Liver (tissue), 9 donors: Measurements from ENCODE around the gene GOSR2. TPM values are rescaled to one million over a fixed set of nuclear protein-coding genes. Genes with fewer than 3 reads are reported as not detected.
"Not testable (repeated sequence)": the region's sequence is repeated elsewhere in the genome, so short reads cannot be mapped to it uniquely, and the experiment has no call there.

ENCODE experiments used
- DNase-seq: peaks from one replicate; pipeline ENCODE4 v3.0.0-alpha.2; 2017; ENCODE audit warnings: low spot score
- H3K27ac ChIP-seq, 2 donors: one replicate each; pipeline ENCODE4 v1.7.0; 2013; ENCODE audit warnings: inconsistent platforms in 2 of 2, low read length in 2 of 2, control low read depth in 1 of 2, low read depth in 1 of 2, mild to moderate bottlenecking in 1 of 2
- H3K27me3 ChIP-seq, 4 donors: one replicate each; pipeline versions ENCODE4 v1.6.1 to v1.7.0; 2013; ENCODE audit warnings: low read length in 3 of 4, inconsistent platforms in 1 of 4, mild to moderate bottlenecking in 1 of 4, moderate library complexity in 1 of 4; ENCODE audit not compliant: control insufficient read depth in 4 of 4, insufficient read depth in 4 of 4
- H3K36me3 ChIP-seq, 4 donors: one replicate each; pipeline versions ENCODE4 v1.6.1 to v1.7.0; 2013; ENCODE audit warnings: low read length in 3 of 4, mild to moderate bottlenecking in 3 of 4, low read depth in 1 of 4, moderate library complexity in 1 of 4; ENCODE audit not compliant: control insufficient read depth in 4 of 4, insufficient read depth in 3 of 4
- H3K4me1 ChIP-seq, 4 donors: one replicate each; pipeline versions ENCODE4 v1.6.1 to v1.7.0; 2013; ENCODE audit warnings: low read length in 3 of 4, mild to moderate bottlenecking in 3 of 4, moderate library complexity in 1 of 4; ENCODE audit not compliant: control insufficient read depth in 4 of 4, insufficient read depth in 4 of 4
- H3K4me3 ChIP-seq, 3 donors: one replicate each; pipeline versions ENCODE4 v1.6.1 to v1.7.0; 2013; ENCODE audit warnings: low read length in 3 of 3, control low read depth in 1 of 3, low read depth in 1 of 3, mild to moderate bottlenecking in 1 of 3
- H3K9ac ChIP-seq, 2 donors: one replicate each; pipeline ENCODE4 v1.7.0; 2013; ENCODE audit warnings: low read length in 2 of 2, mild to moderate bottlenecking in 2 of 2, moderate library complexity in 2 of 2, control low read depth in 1 of 2, low read depth in 1 of 2
- H3K9me3 ChIP-seq, 4 donors: one replicate each; pipeline versions ENCODE4 v1.6.1 to v1.7.0; 2013; ENCODE audit warnings: low read length in 3 of 4; ENCODE audit not compliant: control insufficient read depth in 4 of 4
- ATF3 ChIP-seq: IDR thresholded peaks from 2 replicates; pipeline ENCODE4 v1.6.1; 2016; ENCODE audit warnings: antibody characterized with exemption
- CTCF ChIP-seq: fragments of 150-350 bp; IDR thresholded peaks from 2 replicates; pipeline ENCODE4 v1.5.1; 2017; ENCODE audit warnings: improper control_type of control experiment, low read depth, low read length; ENCODE audit not compliant: missing input control
- EGR1 ChIP-seq, 2 donors: IDR thresholded peaks; 2 replicates each; pipeline ENCODE4 v1.6.1; 2016 to 2018; ENCODE audit warnings: antibody characterized with exemption in 2 of 2, low read depth in 2 of 2
- GABPA ChIP-seq, 2 donors: IDR thresholded peaks in 1 of 2; conservative IDR thresholded peaks in 1 of 2; 2 replicates each; pipeline ENCODE4 v1.6.1; 2016; ENCODE audit warnings: antibody characterized with exemption in 2 of 2, mild to moderate bottlenecking in 1 of 2, moderate library complexity in 1 of 2
- HNF4A ChIP-seq, 2 donors: conservative IDR thresholded peaks; 2 replicates each; pipeline ENCODE4 v1.6.1; 2016; ENCODE audit warnings: antibody characterized with exemption in 2 of 2, mild to moderate bottlenecking in 2 of 2
- HNF4G ChIP-seq: IDR thresholded peaks from 2 replicates; pipeline ENCODE4 v1.6.1; 2016; ENCODE audit warnings: antibody characterized with exemption
- RAD21 ChIP-seq, 2 donors: IDR thresholded peaks; 2 replicates each; pipeline ENCODE4 v1.6.1; 2016; ENCODE audit warnings: antibody characterized with exemption in 2 of 2, mild to moderate bottlenecking in 2 of 2
- RXRA ChIP-seq, 2 donors: IDR thresholded peaks; 2 replicates each; pipeline ENCODE4 v1.6.1; 2017 to 2018; ENCODE audit warnings: antibody characterized with exemption in 2 of 2, mild to moderate bottlenecking in 1 of 2
- YY1 ChIP-seq: IDR thresholded peaks from 2 replicates; pipeline ENCODE4 v1.6.1; 2016; ENCODE audit warnings: antibody characterized with exemption, mild to moderate bottlenecking
- WGBS: extraction: QIAGEN DNeasy Blood & Tissue Kit; methylation state at CpG from one replicate; pipeline ENCODE4 v1.1.7; 2013; 5-methylcytosine and 5-hydroxymethylcytosine counted together
- polyA plus RNA-seq, 2 donors: library from polyadenylated mRNA; stranded (reverse) in 1 of 2; unstranded in 1 of 2; fragments of 200-250 nt in 1 of 2; fragments of >200 nt in 1 of 2; fragmentation: Nextera tagmentation in 1 of 2; extraction: Ambion mirVana in 1 of 2; gene quantifications; one replicate each; pipeline versions ENCODE4 v1.2.1 to v1.2.3, GENCODE V29; 2013 to 2015
- total RNA-seq, 2 donors: library from RNA; depleted of rRNA; stranded (reverse); fragments of >200 nt; gene quantifications; one replicate each; pipeline ENCODE4 v1.2.3, GENCODE V29; 2014
- TF ChIP-seq, protein P1 (sequence below): IDR thresholded peaks from 2 replicates; pipeline ENCODE4 v1.6.1; 2016; ENCODE audit warnings: antibody characterized with exemption
- TF ChIP-seq, protein P2 (sequence below): IDR thresholded peaks from 2 replicates; pipeline ENCODE4 v1.6.1; 2016; ENCODE audit warnings: antibody characterized with exemption
- donor health status: healthy.
- donor health status: healthy.
- donor health status: healthy.
- donor health status: healthy.
- donor health status: healthy.

Gene GOSR2
- total and polyA plus RNA-seq, 4 donors: 19.9 to 43.8 (median 21.0) TPM

- no peaks in the 10 kb centered on the region for H3K4me1 ChIP-seq
- 38% methylated on average over 5 of the region's 5 CpGs for WGBS
- no peaks in the 10 kb centered on the region for H3K9me3 ChIP-seq
- no peak overlapping the region for H3K4me3 ChIP-seq
- H3K27ac ChIP-seq: no peak overlapping the region
- H3K9ac ChIP-seq: no peak overlapping the region
- no peaks in the 10 kb centered on the region for H3K27me3 ChIP-seq
- TF ChIP-seq, protein P1, sequence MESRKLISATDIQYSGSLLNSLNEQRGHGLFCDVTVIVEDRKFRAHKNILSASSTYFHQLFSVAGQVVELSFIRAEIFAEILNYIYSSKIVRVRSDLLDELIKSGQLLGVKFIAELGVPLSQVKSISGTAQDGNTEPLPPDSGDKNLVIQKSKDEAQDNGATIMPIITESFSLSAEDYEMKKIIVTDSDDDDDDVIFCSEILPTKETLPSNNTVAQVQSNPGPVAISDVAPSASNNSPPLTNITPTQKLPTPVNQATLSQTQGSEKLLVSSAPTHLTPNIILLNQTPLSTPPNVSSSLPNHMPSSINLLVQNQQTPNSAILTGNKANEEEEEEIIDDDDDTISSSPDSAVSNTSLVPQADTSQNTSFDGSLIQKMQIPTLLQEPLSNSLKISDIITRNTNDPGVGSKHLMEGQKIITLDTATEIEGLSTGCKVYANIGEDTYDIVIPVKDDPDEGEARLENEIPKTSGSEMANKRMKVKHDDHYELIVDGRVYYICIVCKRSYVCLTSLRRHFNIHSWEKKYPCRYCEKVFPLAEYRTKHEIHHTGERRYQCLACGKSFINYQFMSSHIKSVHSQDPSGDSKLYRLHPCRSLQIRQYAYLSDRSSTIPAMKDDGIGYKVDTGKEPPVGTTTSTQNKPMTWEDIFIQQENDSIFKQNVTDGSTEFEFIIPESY: no peak
- TF ChIP-seq RXRA (IDR thresholded peaks at IDR 0.05) (no peak), YY1 (no peak), GABPA (IDR thresholded peaks at IDR 0.05 in 1 of 2, conservative IDR thresholded peaks at IDR 0.05 in 1 of 2) (no peak), RAD21 (IDR thresholded peaks at IDR 0.05) (no peak), HNF4A (conservative IDR thresholded peaks at IDR 0.05) (no peak)
- TF ChIP-seq, protein P2, sequence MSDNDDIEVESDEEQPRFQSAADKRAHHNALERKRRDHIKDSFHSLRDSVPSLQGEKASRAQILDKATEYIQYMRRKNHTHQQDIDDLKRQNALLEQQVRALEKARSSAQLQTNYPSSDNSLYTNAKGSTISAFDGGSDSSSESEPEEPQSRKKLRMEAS: no peak
- peaks cover 0 to 4% (median 0%) of the 10 kb centered on the region in 4 donors for H3K36me3 ChIP-seq
- no peak for DNase-seq
These were observed 28.7 kb downstream of the GOSR2 start for GRCh38 chr17:46951706-46952105.

- Histone ChIP-seq H3K36me3 (peaks cover 0 to 4% (median 0%) of the 10 kb centered on the region in 4 donors), H3K9me3 (no peaks in the 10 kb centered on the region), H3K27ac (no peak overlapping the region), H3K27me3 (no peaks in the 10 kb centered on the region), H3K9ac (no peak overlapping the region), H3K4me1 (no peaks in the 10 kb centered on the region), H3K4me3 (no peak overlapping the region)
- TF ChIP-seq ATF3: no peak
- no peak for TF ChIP-seq HNF4G
- TF ChIP-seq CTCF: no peak
- TF ChIP-seq, protein P2: no peak
- no peak for TF ChIP-seq EGR1 (IDR thresholded peaks at IDR 0.05; ENCODE audit: low read depth in 2 of 2)
- DNase-seq: no peak
- 76% methylated on average over 9 of the region's 9 CpGs for WGBS
These were observed 29.2 kb downstream of the GOSR2 start for GRCh38 chr17:46952115-46952514.

- H3K4me3 ChIP-seq, H3K27ac ChIP-seq, DNase-seq, H3K36me3 ChIP-seq, H3K4me1 ChIP-seq, H3K9ac ChIP-seq, H3K9me3 ChIP-seq, H3K27me3 ChIP-seq: not testable (repeated sequence)
- WGBS: 71% methylated on average over 2 of the region's 4 CpGs
These were observed 30.2 kb downstream of the GOSR2 start for GRCh38 chr17:46953191-46953590.
